GM12873 (cell line): ENCODE measurements around the gene CELF2.

Experiments used
- CTCF ChIP-seq: IDR thresholded peaks from 2 replicates; pipeline ENCODE4 v1.5.1; 2012; ENCODE audit warnings: low read depth, mild to moderate bottlenecking, moderate library complexity, low read length, control low read depth; ENCODE audit not compliant: insufficient read depth; ENCODE audit errors: missing control alignments

CELF2 gene

GRCh38 chr10:11080564-11080984 lies 62.9 kb downstream of the CELF2 start:
- TF ChIP-seq CTCF, result no peak

- no peak for TF ChIP-seq CTCF
These were observed 63.7 kb downstream of the CELF2 start for GRCh38 chr10:11081408-11081807.

- no peak for TF ChIP-seq CTCF
These were observed 64.9 kb downstream of the CELF2 start for GRCh38 chr10:11082526-11082925.

GRCh38 chr10:11083051-11083450 lies 65.4 kb downstream of the CELF2 start:
- no peak for TF ChIP-seq CTCF

- TF ChIP-seq CTCF, result no peak
These were observed 67.9 kb downstream of the CELF2 start for GRCh38 chr10:11085545-11085944.

GRCh38 chr10:11086177-11086840 lies 68.6 kb downstream of the CELF2 start:
- no peak for TF ChIP-seq CTCF

GRCh38 chr10:11087372-11087771 lies 69.7 kb downstream of the CELF2 start:
- TF ChIP-seq CTCF, result no peak
